LNCAP (cell line): ENCODE measurements around the gene PPP2R2D.

ENCODE experiments used
- CTCF ChIP-seq: fragments of 450-650 bp; IDR thresholded peaks from 2 replicates; pipeline ENCODE4 v1.5.1; 2017; ENCODE audit warnings: mild to moderate bottlenecking

Gene PPP2R2D

GRCh38 chr10:131938681-131939080, 37.9 kb downstream of the PPP2R2D start:
- TF ChIP-seq CTCF, result no peak

GRCh38 chr10:131942455-131942854, 41.6 kb downstream of the PPP2R2D start:
- no peak for TF ChIP-seq CTCF

- TF ChIP-seq CTCF, result peak; percentile 66
Measured at GRCh38 chr10:131943021-131943814, 42.4 kb downstream of the PPP2R2D start.

GRCh38 chr10:131944412-131944811, 43.6 kb downstream of the PPP2R2D start:
- no peak for TF ChIP-seq CTCF

- no peak for TF ChIP-seq CTCF
Measured at GRCh38 chr10:131944976-131945695, 44.3 kb downstream of the PPP2R2D start.

- TF ChIP-seq CTCF, result no peak
Measured at GRCh38 chr10:131946321-131946751, 45.5 kb downstream of the PPP2R2D start.

- no peak for TF ChIP-seq CTCF
Measured at GRCh38 chr10:131946880-131947279, 46.1 kb downstream of the PPP2R2D start.
